Keratinocyte (primary cell): Measurements from ENCODE around the gene MED27. TPM values are rescaled to one million over a fixed set of nuclear protein-coding genes. Genes with fewer than 3 reads are reported as not detected.

Source experiments
- DNase-seq: peaks from one replicate; pipeline ENCODE4 v3.0.0-alpha.2; 2011; ENCODE audit warnings: low read depth, missing footprints, low spot score
- FAIRE-seq: peaks from 2 replicates; lab custom pipeline; 2011; peaks lifted over from hg19 to GRCh38; lab: Jason Lieb, UNC
- H2AFZ ChIP-seq: 2 replicates; pipeline ENCODE4 v1.6.0; 2012; ENCODE audit warnings: low read length, control low read depth, inconsistent platforms; ENCODE audit not compliant: control insufficient read depth
- H3K27ac ChIP-seq: 2 replicates; pipeline ENCODE4 v1.5.1; 2011; ENCODE audit warnings: low read length; ENCODE audit not compliant: control insufficient read depth, insufficient read depth
- H3K27me3 ChIP-seq: 3 replicates; pipeline ENCODE4 v1.6.0; 2011; ENCODE audit warnings: low read length; ENCODE audit not compliant: control insufficient read depth, insufficient read depth; ENCODE audit errors: extremely low read depth
- H3K36me3 ChIP-seq, 2 experiments: 2 replicates in 1 of 2; 3 replicates in 1 of 2; pipeline ENCODE4 v1.5.1; 2011; ENCODE audit warnings: low read length in 2 of 2, mild to moderate bottlenecking in 1 of 2; ENCODE audit not compliant: control insufficient read depth in 2 of 2, insufficient read depth in 2 of 2; ENCODE audit errors: extremely low read depth in 1 of 2
- H3K4me1 ChIP-seq: 3 replicates; pipeline ENCODE4 v1.5.1; 2011; ENCODE audit warnings: low read length; ENCODE audit not compliant: control insufficient read depth, insufficient read depth; ENCODE audit errors: extremely low read depth
- H3K4me2 ChIP-seq: 3 replicates; pipeline ENCODE4 v1.6.0; 2011; ENCODE audit warnings: low read depth, low read length; ENCODE audit not compliant: control insufficient read depth, insufficient read depth; ENCODE audit errors: extremely low read depth
- H3K4me3 ChIP-seq, 3 experiments: fragments of 200-600 bp in 1 of 3; sonication (generic) in 1 of 3; 2 replicates in 2 of 3; 3 replicates in 1 of 3; pipeline ENCODE4 v1.5.1; 2011 to 2016; ENCODE audit warnings: low read length in 3 of 3, mild to moderate bottlenecking in 3 of 3, control low read depth in 2 of 3, inconsistent platforms in 1 of 3, low read depth in 1 of 3, mixed read lengths in 1 of 3, mixed run types in 1 of 3, moderate library complexity in 1 of 3; ENCODE audit not compliant: control insufficient read depth in 2 of 3, insufficient read depth in 2 of 3; ENCODE audit errors: extremely low read depth in 1 of 3
- H3K79me2 ChIP-seq: 2 replicates; pipeline ENCODE4 v1.6.0; 2012; ENCODE audit warnings: low read length; ENCODE audit not compliant: control insufficient read depth, insufficient read depth
- H3K9ac ChIP-seq: 3 replicates; pipeline ENCODE4 v1.6.0; 2011; ENCODE audit warnings: low read length; ENCODE audit not compliant: control insufficient read depth, insufficient read depth; ENCODE audit errors: extremely low read depth
- H3K9me1 ChIP-seq: 3 replicates; pipeline ENCODE4 v1.6.0; 2011; ENCODE audit warnings: low read length; ENCODE audit not compliant: control insufficient read depth, insufficient read depth; ENCODE audit errors: extremely low read depth
- H3K9me3 ChIP-seq: 2 replicates; pipeline ENCODE4 v1.5.1; 2012; ENCODE audit warnings: low read depth, low read length; ENCODE audit not compliant: control insufficient read depth
- H4K20me1 ChIP-seq: 3 replicates; pipeline ENCODE4 v1.6.0; 2011; ENCODE audit warnings: low read length; ENCODE audit not compliant: control insufficient read depth, insufficient read depth; ENCODE audit errors: extremely low read depth
- CTCF ChIP-seq, 3 experiments: IDR thresholded peaks in 1 of 3; conservative IDR thresholded peaks in 1 of 3; optimal IDR thresholded peaks in 1 of 3; 2 replicates in 2 of 3; 3 replicates in 1 of 3; pipeline versions ENCODE3 to v1.5.1; 2011; ENCODE audit warnings: low read length in 3 of 3, mild to moderate bottlenecking in 3 of 3, moderate library complexity in 2 of 3, control low read depth in 1 of 3, inconsistent platforms in 1 of 3; ENCODE audit not compliant: insufficient read depth in 2 of 3; ENCODE audit errors: extremely low read depth in 1 of 3
- EZH2 ChIP-seq: IDR thresholded peaks from one replicate; pipeline ENCODE4 v1.6.1; 2012; ENCODE audit warnings: inconsistent platforms, mild to moderate bottlenecking, low read length, moderate library complexity
- dilution Hi-C: fragments of 300-500 bp; cut with MboI; formaldehyde crosslinking; loops from one replicate; pipeline ENCODE4 v1.7.0; 2020; ENCODE audit warnings: low sequenced_read_pairs; ENCODE audit not compliant: extremely low pct_ligation_motif_present
- polyA plus RNA-seq, 5 experiments: library from polyadenylated mRNA; depleted of rRNA in 3 of 5; stranded (reverse) in 3 of 5; stranded (forward) in 1 of 5; unstranded in 1 of 5; fragments of >200 nt; gene quantifications; 1 replicate in 1 of 5; 2 replicates in 3 of 5; 3 replicates in 1 of 5; pipeline versions ENCODE4 v1.2.1 to v1.2.3, GENCODE V29; 2011 to 2012; ENCODE audit warnings: missing spikeins in 2 of 5, low read depth in 1 of 5, low replicate concordance in 1 of 5

MED27 gene
- polyA plus RNA-seq, 1 donor (not counting 4 experiments of a cell fraction or from before 2014, with no cell fraction given), result 39.0 TPM

GRCh38 chr9:131851414-131851813 lies 228.3 kb downstream of the MED27 start:
- peaks cover 8% of the 10 kb centered on the region for H3K27me3 ChIP-seq
- TF ChIP-seq CTCF (optimal IDR thresholded peaks at IDR 0.05 in 1 of 3, IDR thresholded peaks at IDR 0.05 in 1 of 3, conservative IDR thresholded peaks at IDR 0.05 in 1 of 3; ENCODE audit: extremely low read depth in 1 of 3, insufficient read depth in 2 of 3, low read length in 3 of 3) (no peak), EZH2 (no peak)
- no peak overlapping the region for H2AFZ ChIP-seq
- FAIRE-seq (no peak), DNase-seq (no peak)
- no peaks in the 10 kb centered on the region for H3K36me3 ChIP-seq
- no peak overlapping the region for H3K4me3 ChIP-seq
- no peak overlapping the region for H3K9ac ChIP-seq
- dilution Hi-C loops, result no loop called here
- no peak overlapping the region for H3K4me2 ChIP-seq
- H3K79me2 ChIP-seq, result no peaks in the 10 kb centered on the region
- no peaks in the 10 kb centered on the region for H3K4me1 ChIP-seq
- peaks cover 4% of the 10 kb centered on the region for H4K20me1 ChIP-seq
- H3K27ac ChIP-seq, result no peak overlapping the region
- H3K9me3 ChIP-seq, result no peaks in the 10 kb centered on the region
- no peaks in the 10 kb centered on the region for H3K9me1 ChIP-seq

DNA sequence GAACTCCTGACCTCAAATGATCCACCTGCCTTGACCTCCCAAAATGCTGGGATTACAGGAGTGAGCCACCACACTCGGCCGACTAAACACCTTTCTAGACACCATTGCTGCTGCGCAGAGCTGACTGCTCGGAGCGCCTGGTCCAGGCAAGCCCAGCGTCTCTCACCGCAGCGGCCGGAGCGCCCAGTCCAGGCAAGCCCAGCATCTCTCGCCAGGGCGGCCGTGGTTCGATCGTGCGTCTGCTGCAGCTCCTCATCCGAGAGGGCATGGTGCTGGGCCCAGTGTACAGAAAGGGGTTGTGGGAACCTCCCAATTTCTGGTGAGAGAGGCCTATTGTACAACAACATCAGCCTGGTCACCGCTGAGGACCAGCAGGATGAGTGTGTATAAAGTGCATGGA lies 230.3 kb downstream of the MED27 start:
- Histone ChIP-seq H3K36me3 (no peaks in the 10 kb centered on the region), H3K9ac (no peak overlapping the region), H4K20me1 (peaks cover 4% of the 10 kb centered on the region), H3K4me3 (no peak overlapping the region), H3K4me2 (no peak overlapping the region), H3K4me1 (no peaks in the 10 kb centered on the region), H3K27me3 (peaks cover 4% of the 10 kb centered on the region), H3K9me1 (no peaks in the 10 kb centered on the region), H3K79me2 (no peaks in the 10 kb centered on the region), H3K9me3 (no peaks in the 10 kb centered on the region), H3K27ac (no peak overlapping the region), H2AFZ (no peak overlapping the region)
- TF ChIP-seq CTCF (optimal IDR thresholded peaks at IDR 0.05 in 1 of 3, IDR thresholded peaks at IDR 0.05 in 1 of 3, conservative IDR thresholded peaks at IDR 0.05 in 1 of 3; ENCODE audit: extremely low read depth in 1 of 3, insufficient read depth in 2 of 3, low read length in 3 of 3) (no peak), EZH2 (no peak)
- dilution Hi-C loops, result no loop called here
- no peak for DNase-seq
- no peak for FAIRE-seq
